ENCODE results near the gene SEMA3A.
A peak's percentile ranks its signal among the peaks of the same experiment; 100 is the strongest.

The SEMA3A gene

DNA sequence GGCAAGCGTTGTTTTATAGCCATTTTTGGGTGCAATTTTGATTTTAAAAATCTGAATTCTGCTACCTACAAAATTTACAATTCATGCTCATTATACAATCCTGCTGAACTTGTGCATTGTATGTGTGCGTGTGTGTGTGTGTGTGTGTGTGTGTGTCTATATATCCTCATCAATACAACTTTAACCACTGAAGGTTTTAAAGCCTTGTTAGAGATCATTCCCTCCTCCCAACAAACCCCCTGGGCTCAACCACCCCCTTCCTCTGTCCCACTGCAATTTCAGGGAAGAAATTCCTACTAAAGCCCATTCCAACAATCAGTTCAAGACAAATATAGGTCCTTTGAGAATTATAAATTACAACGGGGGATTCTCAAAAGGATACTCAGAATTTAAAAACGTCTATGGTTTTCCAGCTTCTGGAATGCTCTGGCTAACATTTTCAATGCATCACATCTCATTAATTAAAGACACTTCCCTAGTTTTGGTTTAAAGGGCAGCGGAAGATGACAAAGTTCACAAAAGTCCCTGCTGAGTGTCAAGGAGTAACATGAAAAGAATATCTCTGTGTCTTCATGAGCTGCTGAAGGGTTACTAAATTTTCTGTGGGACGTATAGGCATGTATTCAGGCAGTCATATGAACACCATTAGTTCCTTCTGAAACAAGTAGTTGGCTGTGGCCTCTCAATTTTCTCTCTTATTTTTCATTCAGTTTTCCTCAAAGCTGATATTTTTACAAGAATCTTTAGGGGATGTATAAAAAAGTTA is 889 bp upstream of the SEMA3A start:
- no peak for DNase-seq (ENCODE audit: low spot score)

DNA sequence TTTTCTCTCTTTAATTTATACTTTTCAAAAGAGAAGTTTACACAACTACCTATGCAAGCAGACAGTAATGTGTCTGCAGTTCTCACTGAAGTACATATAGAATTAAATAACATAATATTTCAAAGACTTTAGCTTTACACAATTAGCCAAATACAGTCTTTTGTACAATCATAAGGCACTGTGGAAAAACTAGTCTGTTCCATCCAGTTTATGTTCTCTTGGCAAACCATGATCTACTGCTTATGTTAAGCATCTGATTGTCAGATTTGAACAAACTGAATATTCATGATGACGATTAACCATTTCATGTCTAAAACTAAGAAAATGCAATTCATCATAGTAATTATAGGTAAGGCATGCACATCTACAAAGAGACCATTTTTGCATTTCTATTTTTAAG is 842 bp downstream of the SEMA3A start:
- no peak for DNase-seq (ENCODE audit: low spot score)

DNA sequence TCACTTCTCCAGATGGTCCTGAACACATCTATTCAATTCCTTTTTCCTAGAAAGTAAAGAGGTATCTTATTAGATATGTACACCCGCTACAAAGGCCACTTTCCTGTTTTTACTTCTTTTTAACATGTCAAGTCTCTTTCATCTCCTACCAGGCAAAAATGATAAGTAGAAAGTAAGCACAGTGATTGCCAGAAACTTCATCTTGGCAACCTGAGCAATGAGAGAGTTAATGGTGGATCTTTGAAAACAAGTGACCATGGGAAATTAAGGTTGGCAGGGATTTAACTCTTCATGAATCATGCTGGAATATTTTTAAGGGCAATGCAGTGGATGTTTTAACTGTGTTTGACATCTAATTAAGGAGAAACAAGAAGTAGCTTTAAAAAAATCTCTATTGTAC is 2.7 kb downstream of the SEMA3A start:
- DNase-seq (ENCODE audit: low spot score), result no peak

- no peak for DNase-seq (ENCODE audit: low spot score)
Observed at GRCh38 chr7:84191261-84191660, 3.3 kb downstream of the SEMA3A start.

DNA sequence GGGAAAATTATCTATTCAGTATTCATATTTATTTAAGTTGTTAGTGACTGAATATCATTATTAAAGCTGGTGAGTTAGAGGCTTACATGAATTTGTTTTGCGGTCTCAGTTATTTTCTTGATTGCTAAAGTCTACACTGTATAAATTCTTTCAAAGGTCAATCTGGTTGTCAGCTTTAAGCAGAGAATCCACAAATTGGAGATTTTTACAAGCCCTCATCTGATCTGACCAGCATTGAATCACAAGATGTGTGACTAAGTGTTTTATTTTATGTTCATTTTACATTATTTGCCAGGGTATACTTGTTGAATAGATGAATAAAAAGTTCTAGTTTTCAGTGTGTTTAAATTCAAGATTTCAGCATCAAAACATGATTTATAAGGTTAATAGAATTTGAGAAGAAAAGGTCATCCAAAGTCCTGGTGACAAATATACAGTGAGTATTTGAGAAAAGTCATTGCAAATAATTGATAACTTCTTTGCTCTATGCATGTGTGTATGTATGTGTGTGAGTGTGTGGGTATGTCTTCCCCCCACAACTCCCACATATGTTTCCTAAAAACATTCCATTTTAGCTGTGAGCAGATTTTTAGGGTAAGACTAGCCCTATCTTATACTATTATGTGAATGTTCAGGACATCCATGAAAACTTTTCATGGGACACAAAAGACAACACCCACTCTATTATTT is 4.4 kb downstream of the SEMA3A start:
- DNase-seq (ENCODE audit: low spot score), result no peak

DNA sequence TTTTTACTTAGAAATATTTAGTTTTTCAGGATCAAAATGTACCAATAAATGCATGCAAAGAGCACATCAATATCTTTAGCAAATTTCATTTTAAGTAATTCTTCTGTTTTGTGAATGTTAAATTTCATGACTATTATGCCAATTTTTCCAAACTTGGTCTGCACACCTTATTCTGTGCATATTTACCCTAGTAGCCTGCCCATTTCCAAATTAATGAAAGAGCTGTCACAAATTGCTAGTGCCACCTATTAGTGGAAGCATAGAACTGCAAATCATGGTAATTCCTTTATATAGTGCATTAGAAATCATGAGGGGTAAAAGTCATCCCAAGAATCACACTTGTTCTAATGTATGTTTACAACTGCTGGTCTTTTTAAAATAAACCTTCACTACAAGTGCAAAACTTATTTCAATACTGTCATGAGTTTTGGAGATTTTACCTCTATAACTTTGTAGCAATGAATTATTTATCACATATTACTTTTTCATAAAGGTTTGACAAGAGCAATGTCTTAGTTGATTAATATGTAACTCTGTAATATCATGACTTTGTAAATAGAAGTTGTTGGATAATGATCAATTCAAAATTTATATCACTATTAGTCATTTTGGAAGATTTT is 5.7 kb downstream of the SEMA3A start:
- DNase-seq (ENCODE audit: low spot score), result no peak

- peak; percentile 19 for DNase-seq (ENCODE audit: low spot score)
Observed at GRCh38 chr7:84187813-84188510, 6.6 kb downstream of the SEMA3A start.

DNA sequence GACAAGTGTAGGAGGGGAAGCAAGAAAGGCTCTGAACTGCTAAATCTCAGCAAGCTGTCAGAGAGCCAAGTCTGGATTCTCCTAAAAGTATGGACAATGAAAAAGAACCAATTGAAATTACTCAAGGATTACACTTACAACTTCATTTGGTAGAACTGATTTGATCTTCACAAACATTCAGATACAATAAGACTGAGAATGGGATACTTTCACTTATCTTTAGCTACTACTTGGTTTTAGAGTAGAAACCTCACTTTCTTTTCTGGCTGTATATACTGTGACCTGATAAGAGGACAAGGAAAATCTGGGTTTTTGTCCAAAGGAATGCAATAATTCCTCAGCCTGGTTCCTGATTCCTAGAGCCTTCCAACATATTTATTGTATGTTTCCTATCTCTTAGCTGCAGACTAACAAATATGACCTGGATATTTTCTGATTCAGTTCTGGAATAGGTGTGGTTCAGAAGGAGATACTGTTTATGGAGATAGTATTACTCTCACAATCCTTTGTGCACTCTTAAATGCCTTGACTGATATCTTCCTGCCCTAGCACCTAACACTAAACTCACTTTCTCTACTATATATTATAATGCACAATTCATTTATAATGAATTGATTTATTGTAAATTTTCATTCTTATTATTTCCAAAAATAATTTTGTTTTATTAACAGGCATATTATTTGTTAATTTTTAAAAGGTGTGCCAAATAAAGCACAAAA is 7.3 kb downstream of the SEMA3A start:
- no peak for DNase-seq (ENCODE audit: low spot score)

DNA sequence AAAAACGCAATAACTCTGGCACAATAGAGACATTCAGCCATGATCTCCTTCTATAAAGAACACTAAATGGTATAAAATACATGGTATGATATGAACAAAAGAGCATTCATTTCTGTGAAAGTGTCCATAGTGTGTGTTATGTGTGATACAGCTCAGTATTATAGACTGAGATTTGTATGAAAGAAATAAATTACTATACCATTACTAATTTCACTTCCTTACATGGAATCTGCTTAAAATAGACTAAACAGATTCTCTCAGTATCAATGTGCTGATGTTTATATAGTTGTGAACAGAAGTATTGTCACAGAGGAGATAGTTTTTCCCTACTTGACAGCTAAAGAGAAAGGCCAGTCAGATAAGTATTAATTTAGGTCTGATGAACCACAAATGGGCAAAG is 10.8 kb downstream of the SEMA3A start:
- no peak for DNase-seq (ENCODE audit: low spot score)

- no peak for DNase-seq (ENCODE audit: low spot score)
Observed at GRCh38 chr7:84182301-84182700, 12.3 kb downstream of the SEMA3A start.

DNA sequence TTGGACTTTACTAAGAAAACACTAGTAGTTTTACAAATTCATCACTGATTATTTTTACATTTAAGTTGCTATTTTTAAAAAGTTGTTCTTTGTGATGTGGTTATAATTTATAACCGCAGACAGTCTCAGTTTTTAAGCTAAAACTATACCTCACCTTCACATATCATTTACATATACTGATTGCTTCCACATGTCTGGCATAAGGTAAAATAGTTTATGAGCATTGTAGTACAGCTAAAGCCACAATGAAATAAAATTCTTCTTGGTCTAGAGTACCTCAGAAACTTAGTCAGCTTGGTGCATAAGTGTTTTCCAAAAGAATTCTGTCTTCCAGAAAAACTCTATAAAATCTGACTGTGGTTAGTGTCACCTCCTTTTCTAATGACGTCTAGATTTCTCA is 13.0 kb downstream of the SEMA3A start:
- no peak for DNase-seq (ENCODE audit: low spot score)

- no peak for DNase-seq (ENCODE audit: low spot score)
Observed at GRCh38 chr7:84177758-84178412, 16.7 kb downstream of the SEMA3A start.

DNA sequence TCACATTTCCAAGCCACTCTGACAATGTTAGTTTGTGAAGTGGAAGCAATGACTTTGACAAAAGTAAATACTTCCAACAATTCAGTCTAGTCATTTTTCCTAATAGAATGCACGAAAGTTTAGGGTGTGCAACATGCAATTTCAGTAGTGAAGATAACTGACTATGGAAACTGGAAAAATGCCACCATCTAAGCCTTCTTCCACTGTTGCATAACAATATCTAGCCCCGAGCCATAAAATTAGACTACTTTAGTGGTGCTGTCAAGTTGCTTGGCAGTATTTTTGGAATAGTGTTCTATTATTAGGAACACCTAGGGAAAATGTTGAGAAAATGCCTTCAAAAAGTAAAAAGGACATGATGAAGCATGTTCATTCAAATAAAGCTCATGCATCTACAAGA is 17.9 kb downstream of the SEMA3A start:
- no peak for DNase-seq (ENCODE audit: low spot score)

DNA sequence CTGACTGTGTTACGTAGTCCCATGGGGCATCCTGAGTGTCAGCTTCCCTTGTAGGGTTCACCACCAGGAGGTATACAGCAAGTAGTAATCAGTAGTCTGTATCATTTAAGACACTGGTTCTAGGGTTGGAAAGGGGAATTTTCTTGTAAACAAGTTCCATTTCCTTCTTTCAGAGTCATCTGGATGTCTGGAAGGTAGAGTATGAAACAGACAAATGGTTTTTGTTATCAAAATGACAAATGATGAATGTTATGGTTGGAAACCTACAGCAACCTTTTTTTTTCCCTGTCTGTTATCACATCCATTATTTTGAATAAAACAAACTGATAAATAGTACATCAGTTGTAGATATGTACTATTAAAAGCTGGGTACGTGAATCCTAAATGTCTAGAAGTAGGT is 19.1 kb downstream of the SEMA3A start:
- no peak for DNase-seq (ENCODE audit: low spot score)

- no peak for DNase-seq (ENCODE audit: low spot score)
Observed at GRCh38 chr7:84170646-84171045, 23.9 kb downstream of the SEMA3A start.

DNA sequence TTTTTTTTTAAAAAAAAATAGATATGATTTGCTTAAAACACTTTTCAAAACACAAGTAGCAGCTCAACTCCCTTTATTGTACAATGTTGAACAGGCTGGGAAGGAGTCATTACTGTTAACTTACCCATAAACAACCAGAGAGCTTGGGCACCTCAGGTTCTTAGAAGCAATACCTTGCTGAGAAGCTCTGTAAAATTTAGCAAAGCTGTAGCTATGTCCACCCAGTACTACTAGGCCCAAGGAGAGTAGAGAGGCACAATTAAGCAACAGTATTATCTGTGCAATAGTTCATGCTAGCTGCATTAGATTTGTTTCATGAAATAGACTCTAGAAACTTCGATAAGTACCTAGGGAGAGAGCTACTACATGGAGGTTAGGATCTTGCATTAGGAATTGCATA is 32.0 kb downstream of the SEMA3A start:
- DNase-seq (ENCODE audit: low spot score), result no peak

- DNase-seq (ENCODE audit: low spot score), result no peak
Observed at GRCh38 chr7:84162125-84162524, 32.5 kb downstream of the SEMA3A start.

- no peak for DNase-seq (ENCODE audit: low spot score)
Observed at GRCh38 chr7:84161398-84161797, 33.2 kb downstream of the SEMA3A start.

DNA sequence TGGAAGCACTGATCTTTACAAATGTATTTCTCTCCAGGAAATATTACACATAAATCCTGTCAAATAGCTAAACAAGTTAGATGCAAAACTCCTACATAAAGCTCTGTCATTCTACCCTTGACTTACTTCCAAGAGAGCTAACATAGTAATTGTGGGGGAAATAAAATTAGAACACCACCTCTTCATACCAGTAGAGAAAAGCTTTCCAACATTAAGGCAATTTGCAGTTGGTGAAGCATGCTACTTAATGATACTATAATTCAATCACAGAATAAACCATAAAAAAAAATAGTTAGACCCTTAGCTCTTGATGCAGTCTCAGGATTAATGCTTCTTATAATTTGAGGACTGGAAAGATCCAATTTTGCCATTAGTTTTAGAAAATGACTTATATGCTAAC is 35.2 kb downstream of the SEMA3A start:
- no peak for DNase-seq (ENCODE audit: low spot score)

GRCh38 chr7:84157171-84157570 is 37.4 kb downstream of the SEMA3A start:
- DNase-seq (ENCODE audit: low spot score), result no peak

GRCh38 chr7:84154991-84155781 is 39.4 kb downstream of the SEMA3A start:
- DNase-seq (ENCODE audit: low spot score), result no peak

Measured in activated CD4-positive, alpha-beta T cell treated with anti-CD3 and anti-CD28 coated beads, Interleukin-2, Interleukin-4, amounts not matched to agents 100 ng/mL and 50 ng/mL, durations not matched to agents 16 hours and 8 hours (primary cell).